ENCODE data around the gene PCYOX1L.

The PCYOX1L gene

DNA sequence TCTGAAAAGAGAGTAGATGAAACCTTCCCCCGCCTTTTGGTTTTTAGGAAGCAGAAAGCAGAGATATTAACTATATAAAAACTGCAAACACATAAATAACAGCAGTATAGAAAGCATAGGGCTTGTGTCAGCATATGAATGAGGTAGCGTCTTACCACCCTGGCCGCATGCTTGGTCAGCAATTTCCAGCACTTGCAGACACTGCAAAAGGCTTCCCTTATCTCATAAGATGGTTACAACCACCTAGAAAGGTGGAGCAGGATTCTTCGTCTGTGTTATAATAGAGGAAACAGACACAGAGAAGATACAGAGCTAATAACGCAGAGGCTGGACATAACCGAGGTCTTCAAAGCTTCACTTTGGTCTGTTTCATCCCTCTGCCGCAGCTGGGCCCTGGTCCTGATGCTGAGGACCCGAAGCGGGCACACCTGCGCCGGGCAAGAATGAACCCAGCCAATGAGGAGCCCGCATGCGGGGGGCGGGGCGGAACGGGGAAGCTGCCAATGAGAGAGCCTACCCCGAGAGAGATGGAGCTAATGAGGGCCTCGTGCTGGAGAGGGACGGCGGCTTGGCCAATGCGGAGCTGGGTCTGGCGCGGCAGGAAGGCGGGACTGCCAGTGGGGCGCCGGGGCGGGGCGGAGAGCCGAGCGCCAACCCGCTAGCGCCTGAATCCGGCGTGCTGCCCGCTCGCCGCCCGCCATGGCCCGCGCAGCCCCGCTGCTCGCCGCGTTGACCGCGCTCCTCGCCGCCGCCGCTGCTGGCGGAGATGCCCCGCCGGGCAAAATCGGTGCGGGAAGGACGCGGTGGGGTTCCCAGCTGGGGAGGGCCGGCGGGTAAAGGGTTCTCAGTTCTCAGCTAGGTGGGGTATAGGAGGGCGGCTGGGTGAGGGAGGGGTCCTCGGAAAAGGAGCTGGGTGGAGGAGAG is at the start of gene PCYOX1L:
Gene PCYOX1L, plus strand, starts transcription at position 677 of the 924 bp plus-strand sequence. Its CDS starts 23 bp downstream, at position 700.
- peak; percentile 94 to 96 (median 96) for DNase-seq

GRCh38 chr5:149309354-149309753 is 48.5 kb upstream of the PCYOX1L start:
- DNase-seq, result no peak

- DNase-seq, result no peak
These were observed 47.4 kb upstream of the PCYOX1L start for GRCh38 chr5:149310488-149310887.

GRCh38 chr5:149310947-149311658 is 46.7 kb upstream of the PCYOX1L start:
- DNase-seq, result no peak

GRCh38 chr5:149313151-149313841 is 44.5 kb upstream of the PCYOX1L start:
- DNase-seq, result no peak

GRCh38 chr5:149314571-149315111 is 43.2 kb upstream of the PCYOX1L start:
- no peak for DNase-seq

DNA sequence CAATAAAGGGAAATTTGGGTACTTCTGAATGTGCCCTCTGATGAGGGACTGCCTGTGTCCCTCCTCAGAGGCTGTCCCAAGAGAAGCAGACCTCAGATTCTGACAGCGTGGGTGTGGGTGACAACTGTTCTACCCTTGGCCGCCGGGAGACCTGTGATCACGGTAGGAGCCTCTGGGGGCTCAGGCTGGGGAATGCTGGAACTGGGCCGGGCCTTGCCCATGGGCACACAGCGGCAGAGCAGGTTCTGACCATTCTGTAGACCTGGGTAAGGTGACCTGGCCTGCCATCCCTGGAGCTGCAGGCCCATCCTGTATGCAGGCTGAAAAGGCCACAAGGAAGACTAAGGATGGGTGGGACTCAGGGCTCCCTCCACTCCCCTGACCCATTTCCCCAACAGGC is 42.1 kb upstream of the PCYOX1L start:
- no peak for DNase-seq

DNA sequence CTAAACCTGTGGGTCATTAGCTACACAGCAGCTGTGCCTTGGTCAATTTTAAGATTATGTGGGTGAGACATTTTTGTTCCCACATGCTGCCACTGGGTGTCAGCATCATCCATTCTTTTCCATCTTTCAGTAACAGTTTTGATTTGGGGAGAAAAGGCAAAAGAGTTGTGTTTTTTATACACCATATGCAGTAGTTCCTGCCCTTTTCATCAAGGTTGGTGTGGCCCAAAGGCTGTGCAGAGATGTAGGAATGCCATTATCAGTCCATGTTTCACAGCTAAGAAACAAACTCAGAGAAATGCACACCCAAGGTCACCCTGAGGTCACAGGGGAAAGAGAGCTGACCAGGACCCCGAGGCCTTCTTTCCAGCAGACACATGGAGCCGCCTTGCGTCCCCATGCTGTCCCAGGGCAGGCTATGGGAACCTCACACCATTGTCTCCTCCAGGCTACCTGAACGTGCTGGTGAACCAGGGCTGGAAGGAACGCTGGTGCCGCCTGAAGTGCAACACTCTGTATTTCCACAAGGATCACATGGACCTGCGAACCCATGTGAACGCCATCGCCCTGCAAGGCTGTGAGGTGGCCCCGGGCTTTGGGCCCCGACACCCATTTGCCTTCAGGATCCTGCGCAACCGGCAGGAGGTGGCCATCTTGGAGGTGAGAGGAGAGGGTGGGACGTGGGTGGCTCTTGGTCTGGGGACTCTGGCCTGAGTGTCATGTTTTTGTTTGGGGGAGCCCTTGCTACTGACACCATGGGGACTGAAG is 40.4 kb upstream of the PCYOX1L start:
- DNase-seq, result peak; percentile 40 to 62 (median 45)

- no peak for DNase-seq
These were observed 38.7 kb upstream of the PCYOX1L start for GRCh38 chr5:149319174-149319573.

DNA sequence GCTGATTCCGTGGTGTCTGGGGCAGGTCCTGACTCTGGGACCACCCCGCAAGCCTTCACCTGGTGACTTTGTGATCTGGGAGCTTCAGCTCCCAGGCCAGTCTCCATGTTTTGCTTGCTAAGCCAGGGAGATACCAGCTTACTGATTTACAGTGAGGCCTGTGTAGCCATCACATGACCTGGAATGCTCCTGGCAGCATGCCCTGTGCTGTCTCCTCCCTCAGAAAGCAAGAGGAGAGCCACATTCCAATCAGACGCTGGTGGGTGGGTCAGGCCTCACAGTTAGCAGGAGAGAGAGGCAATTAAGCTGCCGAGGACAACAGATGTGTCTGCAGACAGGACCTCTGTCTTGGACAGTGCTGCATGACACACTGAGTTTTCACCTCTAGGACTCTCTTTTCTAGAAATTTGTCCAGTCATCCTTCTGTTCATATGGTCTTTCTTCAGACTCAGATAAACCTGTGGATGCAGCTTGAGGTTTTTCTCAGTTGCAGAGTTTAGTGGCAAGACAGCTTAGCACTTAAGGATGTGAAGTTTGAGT is 37.0 kb upstream of the PCYOX1L start:
- DNase-seq, result no peak

DNA sequence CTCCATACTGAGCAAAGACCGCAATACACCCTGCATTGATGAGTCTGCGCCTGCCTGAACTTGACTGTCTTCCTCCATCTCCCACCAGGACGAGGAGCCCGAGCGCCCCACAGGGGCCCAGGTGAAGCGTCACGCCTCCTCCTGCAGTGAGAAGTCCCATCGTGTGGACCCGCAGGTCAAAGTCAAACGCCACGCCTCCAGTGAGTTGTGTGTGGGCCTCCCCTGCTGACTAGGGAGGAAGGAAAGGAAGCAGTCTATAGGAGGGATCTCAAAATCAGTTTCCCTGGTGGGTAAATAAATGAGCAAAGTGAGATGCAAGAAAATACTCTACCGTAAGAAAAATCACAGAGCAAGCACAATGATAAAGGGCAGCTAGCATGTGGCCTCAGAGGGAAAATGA is 35.3 kb upstream of the PCYOX1L start:
- DNase-seq, result no peak

GRCh38 chr5:149323210-149323609 is 34.6 kb upstream of the PCYOX1L start:
- DNase-seq, result no peak

GRCh38 chr5:149323621-149324205 is 34.1 kb upstream of the PCYOX1L start:
- DNase-seq, result no peak

DNA sequence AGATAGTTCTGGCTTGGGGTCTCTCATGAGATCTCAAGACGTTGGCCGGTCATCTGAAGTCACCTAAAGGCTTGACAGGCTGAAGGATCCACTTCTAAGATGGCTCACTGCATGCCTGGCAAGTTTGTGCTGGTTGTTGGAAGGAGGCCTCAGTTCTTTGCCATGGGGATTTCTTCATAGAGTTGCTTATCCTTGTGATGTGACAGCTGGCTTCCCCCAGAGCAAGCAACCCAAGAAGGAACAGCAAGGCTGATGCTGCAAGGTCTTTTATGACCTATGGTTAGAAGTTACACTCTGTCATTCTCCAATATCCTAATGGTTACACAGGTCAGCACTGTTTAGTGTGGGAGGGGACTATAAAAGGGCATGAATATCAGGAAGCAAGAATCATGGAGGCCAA is 33.2 kb upstream of the PCYOX1L start:
- DNase-seq, result no peak

GRCh38 chr5:149325166-149325735 is 32.6 kb upstream of the PCYOX1L start:
- DNase-seq, result no peak

GRCh38 chr5:149325894-149326293 is 32.0 kb upstream of the PCYOX1L start:
- no peak for DNase-seq

- DNase-seq, result no peak
These were observed 31.2 kb upstream of the PCYOX1L start for GRCh38 chr5:149326611-149327010.

- no peak for DNase-seq
These were observed 29.7 kb upstream of the PCYOX1L start for GRCh38 chr5:149328177-149328576.

DNA sequence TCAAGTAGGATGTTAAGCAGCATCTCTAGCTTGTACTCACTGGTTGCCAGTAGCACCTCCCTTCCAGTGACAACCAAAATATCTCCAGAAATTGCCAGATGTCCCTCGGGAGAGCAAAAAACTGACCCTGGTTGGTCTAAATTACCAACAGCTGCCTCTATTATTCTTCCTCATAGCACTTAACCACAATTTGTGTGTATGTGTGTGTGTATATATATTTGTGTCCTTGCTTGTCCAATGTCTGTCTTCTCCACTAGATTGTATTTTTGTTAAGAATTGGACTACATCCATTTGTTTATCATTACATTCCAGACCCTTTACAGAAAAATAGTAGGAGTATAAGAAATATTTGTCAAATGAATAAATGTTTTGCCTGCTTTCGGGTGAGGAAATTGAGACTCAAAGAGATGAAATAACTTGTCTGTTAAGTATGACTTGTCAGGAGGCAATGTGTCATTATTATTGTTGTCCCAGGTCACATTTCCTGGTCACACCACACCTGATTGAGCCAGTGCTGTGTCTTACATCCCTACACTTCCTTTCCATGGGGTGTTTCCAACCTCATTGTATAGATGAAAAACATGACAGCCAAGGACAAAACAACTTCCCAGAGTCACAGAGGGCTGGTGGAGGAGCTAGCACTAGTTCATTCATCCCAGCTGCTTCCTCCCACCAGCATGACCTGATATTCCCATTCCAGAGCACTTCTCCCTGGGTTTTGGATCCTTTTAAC is 24.0 kb upstream of the PCYOX1L start:
- DNase-seq, result no peak

- no peak for DNase-seq
These were observed 20.1 kb upstream of the PCYOX1L start for GRCh38 chr5:149337736-149338135.

DNA sequence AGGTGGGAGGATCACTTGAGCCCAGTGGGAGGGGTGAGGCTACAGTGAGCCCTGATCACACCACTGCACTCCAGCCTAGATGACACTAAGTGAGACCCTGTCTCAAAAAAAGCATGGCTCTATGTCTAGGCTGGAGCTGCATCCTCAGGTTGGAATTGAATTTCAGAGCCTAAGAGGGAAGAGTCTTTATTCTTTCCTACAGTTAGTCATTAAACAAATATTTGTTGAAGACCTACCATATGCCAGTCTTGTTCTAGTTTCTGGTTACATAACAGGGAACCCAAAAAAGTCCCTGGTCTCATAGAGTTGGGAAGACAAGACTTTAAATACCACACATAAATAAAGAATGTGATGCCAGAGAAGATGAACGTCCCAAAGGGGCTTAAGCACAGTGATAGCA is 19.5 kb upstream of the PCYOX1L start:
- no peak for DNase-seq

Data from suppressor macrophage treated with lipopolysaccharide for 1 hour (primary cell).